ENCODE data around the gene NKG7. TPM values are rescaled to one million over a fixed set of nuclear protein-coding genes. Genes with fewer than 3 reads are reported as not detected.
A peak's percentile ranks its signal among the peaks of the same experiment; 100 is the strongest.

NKG7 gene
- total and polyA plus RNA-seq, 2 of the 13 experiments (the other 11 are each of a cell fraction or from before 2014, with no cell fraction given): 0.40 TPM; not detected in 1

- peak; percentile 47; the same call in 1 of the 2 replicates for TF ChIP-seq CBFB (CRISPR knock-in tag; IDR thresholded peaks at IDR 0.05)
- no peak for TF ChIP-seq ZBTB25 (CRISPR knock-in tag; IDR thresholded peaks at IDR 0.05)
- TF ChIP-seq ZNF512 (CRISPR knock-in tag; IDR thresholded peaks at IDR 0.05): no peak
- no peak for TF ChIP-seq ZNF160 (CRISPR knock-in tag; IDR thresholded peaks at IDR 0.05)
- no peak for TF ChIP-seq MAFF (IDR thresholded peaks at IDR 0.05; ENCODE audit: low read depth, low read length)
- TF ChIP-seq, protein P1, sequence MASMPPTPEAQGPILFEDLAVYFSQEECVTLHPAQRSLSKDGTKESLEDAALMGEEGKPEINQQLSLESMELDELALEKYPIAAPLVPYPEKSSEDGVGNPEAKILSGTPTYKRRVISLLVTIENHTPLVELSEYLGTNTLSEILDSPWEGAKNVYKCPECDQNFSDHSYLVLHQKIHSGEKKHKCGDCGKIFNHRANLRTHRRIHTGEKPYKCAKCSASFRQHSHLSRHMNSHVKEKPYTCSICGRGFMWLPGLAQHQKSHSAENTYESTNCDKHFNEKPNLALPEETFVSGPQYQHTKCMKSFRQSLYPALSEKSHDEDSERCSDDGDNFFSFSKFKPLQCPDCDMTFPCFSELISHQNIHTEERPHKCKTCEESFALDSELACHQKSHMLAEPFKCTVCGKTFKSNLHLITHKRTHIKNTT (CRISPR knock-in tag; IDR thresholded peaks at IDR 0.05): no peak
- no peak for TF ChIP-seq NONO (IDR thresholded peaks at IDR 0.05)
- peak; percentile 69; the same call in 1 of the 2 replicates for TF ChIP-seq NONO (CRISPR knock-in tag; conservative IDR thresholded peaks at IDR 0.05)
- no peak for TF ChIP-seq RORA (CRISPR knock-in tag; IDR thresholded peaks at IDR 0.05)
- peak; percentile 79; the same call in 1 of the 2 replicates for TF ChIP-seq AHDC1 (CRISPR knock-in tag; IDR thresholded peaks at IDR 0.05; ENCODE audit: borderline replicate concordance)
- peak; percentile 65; the same call in 1 of the 2 replicates for TF ChIP-seq HMG20A (CRISPR knock-in tag; IDR thresholded peaks at IDR 0.05; ENCODE audit: borderline replicate concordance)
- TF ChIP-seq PTBP1 (IDR thresholded peaks at IDR 0.05; ENCODE audit: low read depth, low read length, poor library complexity, severe bottlenecking): no peak
- 0 out of 2 replicates have a peak, but pooled peaks have one; percentile 54 for TF ChIP-seq PBX3 (CRISPR knock-in tag; IDR thresholded peaks at IDR 0.05; ENCODE audit: borderline replicate concordance)
- TF ChIP-seq, protein P2, sequence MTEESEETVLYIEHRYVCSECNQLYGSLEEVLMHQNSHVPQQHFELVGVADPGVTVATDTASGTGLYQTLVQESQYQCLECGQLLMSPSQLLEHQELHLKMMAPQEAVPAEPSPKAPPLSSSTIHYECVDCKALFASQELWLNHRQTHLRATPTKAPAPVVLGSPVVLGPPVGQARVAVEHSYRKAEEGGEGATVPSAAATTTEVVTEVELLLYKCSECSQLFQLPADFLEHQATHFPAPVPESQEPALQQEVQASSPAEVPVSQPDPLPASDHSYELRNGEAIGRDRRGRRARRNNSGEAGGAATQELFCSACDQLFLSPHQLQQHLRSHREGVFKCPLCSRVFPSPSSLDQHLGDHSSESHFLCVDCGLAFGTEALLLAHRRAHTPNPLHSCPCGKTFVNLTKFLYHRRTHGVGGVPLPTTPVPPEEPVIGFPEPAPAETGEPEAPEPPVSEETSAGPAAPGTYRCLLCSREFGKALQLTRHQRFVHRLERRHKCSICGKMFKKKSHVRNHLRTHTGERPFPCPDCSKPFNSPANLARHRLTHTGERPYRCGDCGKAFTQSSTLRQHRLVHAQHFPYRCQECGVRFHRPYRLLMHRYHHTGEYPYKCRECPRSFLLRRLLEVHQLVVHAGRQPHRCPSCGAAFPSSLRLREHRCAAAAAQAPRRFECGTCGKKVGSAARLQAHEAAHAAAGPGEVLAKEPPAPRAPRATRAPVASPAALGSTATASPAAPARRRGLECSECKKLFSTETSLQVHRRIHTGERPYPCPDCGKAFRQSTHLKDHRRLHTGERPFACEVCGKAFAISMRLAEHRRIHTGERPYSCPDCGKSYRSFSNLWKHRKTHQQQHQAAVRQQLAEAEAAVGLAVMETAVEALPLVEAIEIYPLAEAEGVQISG (CRISPR knock-in tag; IDR thresholded peaks at IDR 0.05): no peak
- no peak for TF ChIP-seq ZFP82 (CRISPR knock-in tag; IDR thresholded peaks at IDR 0.05; ENCODE audit: borderline replicate concordance)
Measured at GRCh38 chr19:51354742-51355148, 17.7 kb downstream of the NKG7 start (continued).

Data from HepG2 (cell line).